AG10803 (cell line): Measurements from ENCODE around the gene RRP15.

Source experiments
- DNase-seq: peaks from one replicate; pipeline ENCODE4 v3.0.0; 2010; ENCODE audit warnings: low read depth
- H3K4me3 ChIP-seq: 2 replicates; pipeline ENCODE4 v1.5.1; 2011; ENCODE audit warnings: mild to moderate bottlenecking, low read length, control low read depth
- TF ChIP-seq, protein P1 (sequence below): conservative IDR thresholded peaks from 2 replicates; pipeline ENCODE4 v1.5.1; 2011; ENCODE audit warnings: mild to moderate bottlenecking, low read length, control low read depth, inconsistent platforms

The RRP15 gene

DNA sequence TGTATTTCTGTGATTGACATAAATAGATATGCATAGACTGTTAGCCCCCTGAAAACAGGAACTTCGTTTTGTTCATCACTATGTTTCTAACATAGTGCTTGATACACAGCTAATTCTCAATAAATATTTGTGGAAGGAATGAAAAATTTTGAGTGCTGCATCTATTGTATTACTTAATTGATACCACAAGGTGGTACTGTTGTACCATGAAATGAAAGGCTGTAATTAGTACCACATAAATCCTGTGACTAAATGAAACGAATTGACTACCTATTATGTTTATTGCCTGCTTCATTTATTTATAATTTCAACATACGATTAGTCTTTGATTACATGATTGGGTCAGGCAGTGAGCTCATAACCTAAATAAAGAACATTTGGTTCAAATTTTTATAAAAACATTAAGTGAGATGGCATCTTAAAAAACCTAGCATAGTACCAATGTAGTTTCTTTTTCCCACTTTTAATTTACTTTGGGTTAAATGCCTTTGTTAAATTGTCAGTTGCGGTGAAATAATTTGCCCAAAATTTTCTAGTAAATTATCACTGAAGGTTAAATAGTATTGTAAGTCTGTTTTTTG is 45.0 kb downstream of the RRP15 start:
- TF ChIP-seq, protein P1, sequence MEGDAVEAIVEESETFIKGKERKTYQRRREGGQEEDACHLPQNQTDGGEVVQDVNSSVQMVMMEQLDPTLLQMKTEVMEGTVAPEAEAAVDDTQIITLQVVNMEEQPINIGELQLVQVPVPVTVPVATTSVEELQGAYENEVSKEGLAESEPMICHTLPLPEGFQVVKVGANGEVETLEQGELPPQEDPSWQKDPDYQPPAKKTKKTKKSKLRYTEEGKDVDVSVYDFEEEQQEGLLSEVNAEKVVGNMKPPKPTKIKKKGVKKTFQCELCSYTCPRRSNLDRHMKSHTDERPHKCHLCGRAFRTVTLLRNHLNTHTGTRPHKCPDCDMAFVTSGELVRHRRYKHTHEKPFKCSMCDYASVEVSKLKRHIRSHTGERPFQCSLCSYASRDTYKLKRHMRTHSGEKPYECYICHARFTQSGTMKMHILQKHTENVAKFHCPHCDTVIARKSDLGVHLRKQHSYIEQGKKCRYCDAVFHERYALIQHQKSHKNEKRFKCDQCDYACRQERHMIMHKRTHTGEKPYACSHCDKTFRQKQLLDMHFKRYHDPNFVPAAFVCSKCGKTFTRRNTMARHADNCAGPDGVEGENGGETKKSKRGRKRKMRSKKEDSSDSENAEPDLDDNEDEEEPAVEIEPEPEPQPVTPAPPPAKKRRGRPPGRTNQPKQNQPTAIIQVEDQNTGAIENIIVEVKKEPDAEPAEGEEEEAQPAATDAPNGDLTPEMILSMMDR, result peak; percentile 62
- peak; percentile 45 for DNase-seq
- no peak overlapping the region for H3K4me3 ChIP-seq

DNA sequence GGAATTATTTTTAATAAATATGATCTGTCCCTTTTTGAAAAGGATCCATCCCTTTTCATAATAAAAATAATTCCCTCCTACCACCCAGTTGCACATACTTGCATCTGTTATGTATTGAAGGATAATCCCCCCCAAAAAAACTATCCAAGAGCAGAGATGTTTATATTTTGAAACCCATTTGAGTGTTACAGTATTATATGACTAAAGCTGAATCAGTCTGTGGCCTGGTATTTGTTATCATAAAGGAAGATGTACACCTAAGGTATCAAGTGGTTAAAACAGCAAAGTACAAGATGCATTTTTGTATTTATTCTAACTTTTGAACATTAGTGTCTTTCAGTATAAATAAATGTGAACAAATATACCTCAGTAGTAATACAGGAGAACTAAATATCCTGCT is 47.3 kb downstream of the RRP15 start:
- TF ChIP-seq, protein P1, result no peak
- no peak for DNase-seq
- H3K4me3 ChIP-seq, result no peak overlapping the region

DNA sequence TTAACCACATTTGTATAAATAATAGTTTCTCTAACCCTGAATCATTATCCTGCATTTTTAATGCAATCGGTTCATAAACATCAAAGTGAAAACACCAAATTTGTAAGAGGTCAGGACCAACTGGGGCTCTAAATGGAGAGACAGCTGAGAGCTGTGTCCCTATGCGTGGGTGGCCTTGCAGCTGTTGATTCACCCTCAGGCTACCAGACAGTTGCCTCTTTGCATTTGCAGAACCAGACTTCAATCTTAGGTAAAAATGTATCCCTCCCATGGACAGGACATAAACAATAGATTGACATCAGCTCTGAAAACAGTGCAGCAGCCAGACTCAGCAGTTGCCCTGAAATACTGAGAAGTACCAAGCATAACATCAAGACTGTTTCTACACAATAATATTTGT is 51.2 kb downstream of the RRP15 start:
- no peak for DNase-seq
- TF ChIP-seq, protein P1, result no peak
- no peak overlapping the region for H3K4me3 ChIP-seq

DNA sequence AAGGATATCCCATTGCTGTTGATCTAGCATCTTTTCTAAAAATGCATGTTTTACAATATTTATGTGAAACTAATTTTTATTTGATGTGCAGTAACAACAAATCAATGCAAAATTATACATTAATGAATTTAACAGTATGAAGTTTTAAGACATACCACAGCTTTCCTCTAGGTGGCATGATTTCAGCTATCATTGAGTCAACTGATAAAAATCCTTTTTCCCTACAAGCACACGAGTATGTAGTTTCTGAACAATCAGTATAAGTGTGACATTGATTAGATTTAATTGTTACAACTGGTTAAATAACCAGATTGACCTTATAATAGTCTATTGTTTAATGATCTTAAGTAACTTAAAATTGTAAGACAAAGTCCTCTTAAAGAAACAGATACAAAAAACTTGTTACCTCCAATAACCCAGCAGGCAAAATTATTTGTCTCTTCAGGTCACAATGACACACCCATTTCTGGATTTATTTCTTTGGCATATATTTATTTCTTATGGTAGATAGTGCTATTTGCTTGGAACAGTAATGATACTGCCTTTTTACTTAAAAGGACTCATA is 54.3 kb downstream of the RRP15 start:
- H3K4me3 ChIP-seq, result no peak overlapping the region
- TF ChIP-seq, protein P1, result peak; percentile 88
- peak; percentile 45 for DNase-seq

DNA sequence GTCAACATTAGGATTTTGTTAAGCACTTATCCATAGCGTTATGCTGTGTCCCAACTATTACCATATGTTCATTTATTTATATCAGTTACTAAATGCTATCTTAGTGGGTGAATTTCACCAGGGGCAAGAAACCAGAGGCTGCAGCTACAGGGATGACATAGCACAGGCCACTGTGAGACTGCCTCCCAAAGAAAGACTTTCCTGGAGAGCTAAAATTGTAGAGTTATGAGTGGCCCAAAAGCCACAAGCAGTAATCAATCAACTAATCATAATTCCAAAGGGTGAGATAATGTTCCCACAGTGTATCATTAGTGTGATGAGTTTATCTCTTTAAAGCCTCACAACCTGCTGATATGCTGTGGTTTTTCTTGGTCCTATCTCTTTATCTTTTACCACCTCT is 56.2 kb downstream of the RRP15 start:
- no peak overlapping the region for H3K4me3 ChIP-seq
- TF ChIP-seq, protein P1, result no peak

DNA sequence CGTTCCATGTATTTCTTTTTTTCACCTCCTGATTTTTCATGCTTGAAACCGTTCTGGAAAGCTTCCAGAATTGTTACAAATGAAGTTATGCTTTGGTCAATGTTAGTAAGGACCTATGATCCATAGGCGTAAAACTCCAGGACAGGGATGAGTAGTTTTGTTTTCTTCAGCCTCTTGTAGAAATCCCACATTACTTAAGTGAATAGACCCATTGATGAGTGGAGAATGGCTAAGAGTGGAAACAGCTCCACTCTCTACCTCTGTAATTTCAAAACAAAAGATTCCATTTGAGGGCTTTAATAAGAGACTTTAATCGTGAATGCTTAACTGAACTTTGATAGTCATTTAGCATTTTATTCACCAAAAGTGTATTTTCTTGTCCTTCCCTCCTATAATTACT is 57.0 kb downstream of the RRP15 start:
- TF ChIP-seq, protein P1, result no peak
- H3K4me3 ChIP-seq, result no peak overlapping the region
- DNase-seq, result no peak

More for the DNA sequence above, 56.2 kb downstream of the RRP15 start:
- no peak for DNase-seq
